ENCODE data around the gene SBK2.
A peak's percentile ranks its signal among the peaks of the same experiment; 100 is the strongest.

The SBK2 gene

DNA sequence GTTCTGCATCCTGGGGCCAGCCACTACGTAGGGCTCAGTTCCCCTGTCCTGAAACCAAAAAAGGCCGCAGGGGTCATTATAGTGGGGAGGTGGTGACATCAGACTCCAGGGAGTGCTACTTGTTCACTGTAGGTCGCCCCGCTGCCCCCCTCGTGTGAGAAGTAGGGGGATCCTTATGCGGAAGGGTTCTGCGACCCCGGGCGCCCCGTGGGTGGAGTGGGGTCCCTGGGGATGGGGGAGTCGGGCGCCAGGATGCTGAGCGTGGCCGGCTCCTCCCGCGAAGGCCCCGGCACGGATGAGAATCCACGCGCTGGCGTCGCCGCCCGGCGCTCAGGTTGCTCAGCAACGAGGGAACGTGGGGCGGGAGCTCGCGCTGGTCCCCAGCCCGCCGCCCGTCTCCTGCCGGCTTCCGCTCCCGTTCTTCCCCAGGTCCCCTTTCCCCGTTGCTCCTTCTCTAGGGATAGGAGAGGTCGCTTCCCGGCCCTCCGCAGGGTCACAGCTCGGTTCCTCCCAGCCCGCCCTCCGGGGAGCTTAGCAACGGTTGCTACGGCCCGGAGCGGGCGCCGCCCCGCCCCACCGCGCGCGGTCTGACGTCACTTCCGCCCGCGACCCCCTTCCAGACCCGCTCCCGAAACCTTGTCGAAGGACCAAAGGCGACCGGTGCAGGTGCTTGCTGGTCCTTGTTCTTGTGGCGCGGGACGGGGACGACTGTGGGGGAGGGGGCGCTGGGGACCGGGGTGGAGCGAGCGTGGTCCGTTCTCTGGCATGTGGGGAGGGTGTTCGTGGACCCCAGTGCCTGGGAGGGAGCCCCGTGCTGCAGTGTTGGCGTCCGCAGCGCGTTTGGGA lies 52.1 kb downstream of the SBK2 start, which contains the start of gene NAT14:
NAT14 (plus strand) TSS at position 596 of the 846 bp plus-strand sequence. CDS start 521 bp downstream, outside the sequence.
- DNase-seq: peak; percentile 49

GRCh38 chr19:55483706-55484592 lies 53.0 kb downstream of the SBK2 start:
- DNase-seq: no peak

DNA sequence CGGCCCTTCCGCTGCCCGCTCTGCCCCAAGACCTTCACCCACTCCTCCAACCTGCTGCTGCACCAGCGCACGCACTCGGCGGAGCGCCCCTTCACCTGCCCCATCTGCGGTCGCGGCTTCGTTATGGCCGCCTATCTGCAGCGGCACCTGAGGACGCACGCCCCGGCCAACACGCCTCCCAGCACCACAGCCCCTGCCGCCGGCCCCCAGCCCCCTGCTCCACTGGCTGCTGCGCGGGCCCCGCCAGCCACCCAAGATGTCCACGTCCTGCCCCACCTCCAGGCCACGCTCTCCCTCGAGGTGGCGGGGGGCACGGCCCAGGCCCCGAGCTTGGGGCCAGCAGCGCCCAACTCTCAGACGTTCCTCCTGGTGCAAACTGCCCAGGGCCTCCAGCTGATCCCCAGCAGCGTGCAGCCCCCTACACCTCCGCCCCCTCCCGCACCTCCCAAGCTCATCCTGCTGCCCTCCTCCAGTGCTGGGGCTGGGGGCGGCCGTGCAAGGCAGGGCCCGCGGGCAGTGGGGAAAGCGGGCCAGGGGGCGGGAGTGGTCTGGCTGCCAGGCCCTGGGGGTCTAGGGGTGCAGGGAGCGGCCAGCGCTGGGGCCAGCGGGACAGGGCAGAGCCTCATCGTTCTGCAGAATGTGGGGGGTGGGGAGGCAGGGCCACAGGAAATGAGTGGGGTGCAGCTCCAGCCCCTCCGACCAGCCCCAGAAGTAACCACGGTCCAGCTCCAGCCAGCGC lies 53.8 kb downstream of the SBK2 start:
- DNase-seq: no peak

DNA sequence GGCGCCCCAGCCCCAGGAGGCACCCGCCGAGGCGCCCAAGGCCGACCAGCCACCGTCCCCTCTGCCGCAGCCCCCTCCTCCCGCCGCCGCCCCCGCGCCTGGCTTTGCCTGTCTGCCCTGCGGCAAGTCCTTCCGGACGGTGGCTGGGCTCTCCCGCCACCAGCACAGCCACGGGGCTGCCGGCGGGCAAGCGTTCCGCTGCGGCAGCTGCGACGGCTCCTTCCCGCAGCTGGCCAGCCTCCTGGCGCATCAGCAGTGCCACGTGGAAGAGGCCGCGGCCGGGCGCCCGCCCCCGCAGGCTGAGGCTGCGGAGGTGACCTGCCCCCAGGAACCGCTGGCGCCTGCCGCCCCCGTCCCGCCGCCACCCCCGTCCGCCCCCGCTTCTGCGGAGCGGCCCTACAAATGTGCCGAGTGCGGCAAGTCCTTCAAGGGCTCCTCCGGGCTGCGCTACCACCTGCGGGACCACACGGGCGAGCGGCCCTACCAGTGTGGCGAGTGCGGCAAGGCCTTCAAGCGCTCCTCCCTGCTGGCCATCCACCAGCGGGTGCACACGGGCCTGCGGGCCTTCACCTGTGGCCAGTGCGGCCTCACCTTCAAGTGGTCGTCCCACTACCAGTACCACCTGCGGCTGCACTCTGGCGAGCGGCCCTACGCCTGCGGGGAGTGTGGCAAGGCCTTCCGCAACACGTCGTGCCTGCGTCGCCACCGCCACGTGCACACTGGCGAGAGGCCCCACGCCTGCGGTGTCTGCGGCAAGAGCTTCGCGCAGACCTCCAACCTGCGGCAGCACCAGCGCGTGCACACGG lies 54.6 kb downstream of the SBK2 start:
- DNase-seq: no peak

GRCh38 chr19:55481794-55482155 lies 55.2 kb downstream of the SBK2 start:
- DNase-seq: no peak

- no peak for DNase-seq
Observed at GRCh38 chr19:55481148-55481793, 55.7 kb downstream of the SBK2 start.

GRCh38 chr19:55479451-55480230 lies 57.3 kb downstream of the SBK2 start:
- no peak for DNase-seq

GRCh38 chr19:55479045-55479444 lies 57.9 kb downstream of the SBK2 start:
- DNase-seq: no peak

Measured in activated CD4-positive, alpha-beta T cell treated with anti-CD3 and anti-CD28 coated beads for 1 hour (primary cell).